Measurements from ENCODE around the gene KCNAB1. TPM values are rescaled to one million over a fixed set of nuclear protein-coding genes. Genes with fewer than 3 reads are reported as not detected.

Gene KCNAB1
- total RNA-seq, 4 donors from 2014 or later, result 10.9 to 17.1 (median 13.3) TPM

GRCh38 chr3:156575641-156576040, 455.3 kb downstream of the KCNAB1 start:
- TF ChIP-seq CTCF (IDR thresholded peaks at IDR 0.05; ENCODE audit: low read depth), result no peak

- TF ChIP-seq CTCF (IDR thresholded peaks at IDR 0.05; ENCODE audit: low read depth), result no peak
Observed at GRCh38 chr3:156576051-156576450, 455.7 kb downstream of the KCNAB1 start.

GRCh38 chr3:156576651-156577348, 456.4 kb downstream of the KCNAB1 start:
- TF ChIP-seq CTCF (IDR thresholded peaks at IDR 0.05; ENCODE audit: low read depth), result no peak

DNA sequence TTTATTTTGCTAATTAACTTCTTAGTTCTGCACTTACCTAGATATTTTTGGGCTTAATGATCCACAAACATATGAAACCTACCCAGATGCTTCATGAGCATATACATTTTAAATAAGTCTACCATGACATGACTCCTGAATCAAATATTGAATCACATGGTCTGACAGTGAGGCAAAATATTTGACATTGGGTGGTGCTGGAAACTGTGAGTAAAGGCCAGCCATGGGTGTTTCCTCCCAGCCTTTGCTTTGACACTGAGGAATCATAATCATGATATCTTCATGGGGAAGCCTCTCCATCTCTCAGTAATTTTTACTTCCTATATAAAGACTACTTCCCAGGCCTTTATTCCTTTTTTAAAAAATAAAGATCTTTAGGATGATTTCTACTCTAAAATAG, 457.4 kb downstream of the KCNAB1 start:
- no peak for TF ChIP-seq CTCF (IDR thresholded peaks at IDR 0.05; ENCODE audit: low read depth)

GRCh38 chr3:156579427-156579851, 459.1 kb downstream of the KCNAB1 start:
- TF ChIP-seq CTCF (IDR thresholded peaks at IDR 0.05; ENCODE audit: low read depth), result no peak

DNA sequence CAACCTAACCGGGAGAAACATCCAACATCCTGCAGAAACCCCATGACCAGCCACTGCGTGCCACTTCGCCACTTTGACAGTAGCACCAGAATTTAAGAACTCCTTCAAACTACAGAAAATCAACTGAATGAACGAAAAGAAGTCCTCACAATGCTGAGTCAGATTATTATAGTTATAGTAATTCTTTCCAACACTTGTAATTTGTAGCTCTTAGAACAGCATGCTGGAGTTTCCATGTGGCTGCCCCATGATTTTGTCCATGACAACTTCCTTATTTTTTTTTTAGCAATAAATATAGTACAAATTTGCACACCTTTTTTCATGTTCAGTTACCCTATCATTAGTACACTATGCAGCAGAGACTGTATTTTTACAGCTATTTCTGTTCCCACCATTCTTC, 460.7 kb downstream of the KCNAB1 start:
- no peak for TF ChIP-seq CTCF (IDR thresholded peaks at IDR 0.05; ENCODE audit: low read depth)

GRCh38 chr3:156581954-156582353, 461.6 kb downstream of the KCNAB1 start:
- no peak for TF ChIP-seq CTCF (IDR thresholded peaks at IDR 0.05; ENCODE audit: low read depth)

Data from subcutaneous adipose tissue (tissue), 4 donors.